K562 (cell line): ENCODE data around the gene TAAR1.

Source experiments
- PRPF4 ChIP-seq: fragments of 200-400 bp; formaldehyde crosslinking; IDR thresholded peaks from one replicate; pipeline ENCODE4 v1.6.1; 2017; ENCODE audit warnings: low read length, low read depth, mild to moderate bottlenecking; ENCODE audit not compliant: insufficient read depth, poor library complexity, severe bottlenecking
- ZNF589 ChIP-seq: fragments of 200-800 bp; sonication (Bioruptor generic); IDR thresholded peaks from 2 replicates; pipeline ENCODE4 v1.6.1; 2016; ENCODE audit warnings: low read depth, missing genetic modification characterization, missing compliant biosample characterization

GRCh38 chr6:132669690-132670291 is 10.8 kb upstream of the TAAR1 start:
- TF ChIP-seq PRPF4 = no peak
- no peak for TF ChIP-seq ZNF589 (CRISPR knock-in tag)
